HG03469 (cell line): ENCODE data around the gene REEP2.

Experiments used
- ATAC-seq: cut with Tn5 transposase; IDR thresholded peaks from one replicate; pipeline ENCODE4 v1.9.1; 2021; ENCODE audit warnings: mild to moderate bottlenecking, moderate library complexity, moderate number of reproducible peaks; ENCODE audit not compliant: unreplicated experiment

REEP2 gene

GRCh38 chr5:138495351-138495750, 56.5 kb downstream of the REEP2 start:
- no peak for ATAC-seq
